ELR (cell line): ENCODE measurements around the gene TRIM47.
"Not testable (repeated sequence)": the region's sequence is repeated elsewhere in the genome, so short reads cannot be mapped to it uniquely, and the experiment has no call there.

Experiments used
- DNase-seq: peaks from one replicate; pipeline ENCODE4 v3.0.0-alpha.2; 2015; ENCODE audit warnings: low read depth

Gene TRIM47

GRCh38 chr17:75892556-75893224, 14.3 kb upstream of the TRIM47 start:
- DNase-seq, result no peak

GRCh38 chr17:75891605-75892555, 13.5 kb upstream of the TRIM47 start:
- no peak for DNase-seq

GRCh38 chr17:75891022-75891604, 12.7 kb upstream of the TRIM47 start:
- no peak for DNase-seq

- DNase-seq, result peak; percentile 37
These were observed 11.1 kb upstream of the TRIM47 start for GRCh38 chr17:75889454-75889853.

GRCh38 chr17:75888484-75888883, 10.1 kb upstream of the TRIM47 start:
- no peak for DNase-seq

- not testable (repeated sequence) for DNase-seq
These were observed 7.5 kb upstream of the TRIM47 start for GRCh38 chr17:75885860-75886259.

GRCh38 chr17:75885431-75885830, 7.0 kb upstream of the TRIM47 start:
- no peak for DNase-seq

GRCh38 chr17:75881678-75882454, 3.5 kb upstream of the TRIM47 start:
- DNase-seq, result no peak

GRCh38 chr17:75880266-75880665, 1.9 kb upstream of the TRIM47 start:
- DNase-seq, result no peak

GRCh38 chr17:75877752-75878173, 618 bp downstream of the TRIM47 start:
- DNase-seq, result peak; percentile 88

GRCh38 chr17:75876938-75877751, 1.2 kb downstream of the TRIM47 start:
- DNase-seq, result peak; percentile 98

- no peak for DNase-seq
These were observed 2.0 kb downstream of the TRIM47 start for GRCh38 chr17:75876190-75876937.

GRCh38 chr17:75875940-75876189, 2.5 kb downstream of the TRIM47 start:
- DNase-seq, result no peak

GRCh38 chr17:75875182-75875939, 3.0 kb downstream of the TRIM47 start:
- DNase-seq, result no peak

- DNase-seq, result no peak
These were observed 3.8 kb downstream of the TRIM47 start for GRCh38 chr17:75874323-75875181.

- DNase-seq, result no peak
These were observed 4.6 kb downstream of the TRIM47 start for GRCh38 chr17:75873587-75874322.

GRCh38 chr17:75872434-75873351, 5.7 kb downstream of the TRIM47 start:
- peak; percentile 79 for DNase-seq
